ENCODE measurements around the gene RALGPS1. TPM values are rescaled to one million over a fixed set of nuclear protein-coding genes. Genes with fewer than 3 reads are reported as not detected.

Gene RALGPS1
- polyA plus RNA-seq, 3 donors: 0.60 to 4.6 (median 1.3) TPM

DNA sequence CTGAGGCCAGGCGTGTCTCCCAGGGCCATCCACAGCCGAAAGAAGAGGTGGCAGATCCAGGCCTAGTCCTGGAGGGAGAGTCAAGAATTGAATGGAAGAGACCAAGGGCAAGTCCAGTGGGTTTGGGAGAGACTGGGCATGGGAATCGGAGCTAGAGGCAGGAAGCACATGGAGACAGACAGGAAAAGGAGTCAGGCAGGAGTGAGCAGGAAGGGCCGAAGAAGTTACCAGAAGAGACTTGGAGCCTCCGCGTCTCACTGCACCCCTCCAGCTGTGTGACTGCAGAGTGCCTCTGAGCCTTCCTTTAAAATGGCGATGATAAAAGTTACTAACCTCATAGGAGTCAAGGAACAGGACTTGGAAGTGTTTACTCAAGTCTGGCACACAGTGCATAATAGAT is 272.2 kb downstream of the RALGPS1 start:
- no peak overlapping the region for H3K4me3 Mint-ChIP-seq
- H3K27me3 ChIP-seq (ENCODE audit: control insufficient read depth in 2 of 2, insufficient read depth in 2 of 2, low read length in 2 of 2): no peaks in the 10 kb centered on the region
- intact Hi-C loops (cut with micrococcal nuclease): no loop called here
- H3K27me3 Mint-ChIP-seq (ENCODE audit: low read depth in 3 of 3): peaks cover 5 to 14% (median 12%) of the 10 kb centered on the region in 3 donors
- H3K4me2 ChIP-seq (replicated peaks; ENCODE audit: extremely low read depth, low read length, poor library complexity, severe bottlenecking): no peak overlapping the region
- no peaks in the 10 kb centered on the region for H3K36me3 ChIP-seq (replicated peaks in 1 of 2; ENCODE audit: control insufficient read depth in 1 of 2, insufficient read depth in 2 of 2, low read length in 2 of 2)
- no peak overlapping the region for H3K27ac Mint-ChIP-seq
- no peaks in the 10 kb centered on the region for H4K20me1 ChIP-seq (ENCODE audit: insufficient read depth, low read length)
- H3K36me3 Mint-ChIP-seq: no peaks in the 10 kb centered on the region
- no peak overlapping the region for H2AFZ ChIP-seq (ENCODE audit: insufficient read depth, low read depth, low read length, poor library complexity, severe bottlenecking)
- peaks cover 0 to 2% (median 0%) of the 10 kb centered on the region in 7 donors for H3K9me3 Mint-ChIP-seq
- no peak overlapping the region for H3K27ac ChIP-seq (ENCODE audit: low read depth in 1 of 2, low read length in 2 of 2)
- no peaks in the 10 kb centered on the region for H3K9me3 ChIP-seq (replicated peaks in 1 of 2; ENCODE audit: control insufficient read depth in 1 of 2, insufficient read depth in 1 of 2, low read length in 2 of 2)
- no peak overlapping the region for H3K9ac ChIP-seq (ENCODE audit: insufficient read depth, low read length, poor library complexity, severe bottlenecking)
- H3K79me2 ChIP-seq (ENCODE audit: insufficient read depth, low read length): no peaks in the 10 kb centered on the region
- DNase-seq: no peak
- no peaks in the 10 kb centered on the region for H3K4me1 Mint-ChIP-seq
- TF ChIP-seq, protein P1, sequence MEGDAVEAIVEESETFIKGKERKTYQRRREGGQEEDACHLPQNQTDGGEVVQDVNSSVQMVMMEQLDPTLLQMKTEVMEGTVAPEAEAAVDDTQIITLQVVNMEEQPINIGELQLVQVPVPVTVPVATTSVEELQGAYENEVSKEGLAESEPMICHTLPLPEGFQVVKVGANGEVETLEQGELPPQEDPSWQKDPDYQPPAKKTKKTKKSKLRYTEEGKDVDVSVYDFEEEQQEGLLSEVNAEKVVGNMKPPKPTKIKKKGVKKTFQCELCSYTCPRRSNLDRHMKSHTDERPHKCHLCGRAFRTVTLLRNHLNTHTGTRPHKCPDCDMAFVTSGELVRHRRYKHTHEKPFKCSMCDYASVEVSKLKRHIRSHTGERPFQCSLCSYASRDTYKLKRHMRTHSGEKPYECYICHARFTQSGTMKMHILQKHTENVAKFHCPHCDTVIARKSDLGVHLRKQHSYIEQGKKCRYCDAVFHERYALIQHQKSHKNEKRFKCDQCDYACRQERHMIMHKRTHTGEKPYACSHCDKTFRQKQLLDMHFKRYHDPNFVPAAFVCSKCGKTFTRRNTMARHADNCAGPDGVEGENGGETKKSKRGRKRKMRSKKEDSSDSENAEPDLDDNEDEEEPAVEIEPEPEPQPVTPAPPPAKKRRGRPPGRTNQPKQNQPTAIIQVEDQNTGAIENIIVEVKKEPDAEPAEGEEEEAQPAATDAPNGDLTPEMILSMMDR (IDR thresholded peaks at IDR 0.05): no peak
- H3K4me3 ChIP-seq (replicated peaks in 1 of 3; ENCODE audit: low read depth in 2 of 3, low read length in 3 of 3): no peak overlapping the region
- H3K4me1 ChIP-seq (ENCODE audit: control insufficient read depth in 1 of 2, insufficient read depth in 2 of 2, low read length in 2 of 2): no peaks in the 10 kb centered on the region
- WGBS (ENCODE audit: insufficient coverage): 97% methylated on average over 5 of the region's 7 CpGs

DNA sequence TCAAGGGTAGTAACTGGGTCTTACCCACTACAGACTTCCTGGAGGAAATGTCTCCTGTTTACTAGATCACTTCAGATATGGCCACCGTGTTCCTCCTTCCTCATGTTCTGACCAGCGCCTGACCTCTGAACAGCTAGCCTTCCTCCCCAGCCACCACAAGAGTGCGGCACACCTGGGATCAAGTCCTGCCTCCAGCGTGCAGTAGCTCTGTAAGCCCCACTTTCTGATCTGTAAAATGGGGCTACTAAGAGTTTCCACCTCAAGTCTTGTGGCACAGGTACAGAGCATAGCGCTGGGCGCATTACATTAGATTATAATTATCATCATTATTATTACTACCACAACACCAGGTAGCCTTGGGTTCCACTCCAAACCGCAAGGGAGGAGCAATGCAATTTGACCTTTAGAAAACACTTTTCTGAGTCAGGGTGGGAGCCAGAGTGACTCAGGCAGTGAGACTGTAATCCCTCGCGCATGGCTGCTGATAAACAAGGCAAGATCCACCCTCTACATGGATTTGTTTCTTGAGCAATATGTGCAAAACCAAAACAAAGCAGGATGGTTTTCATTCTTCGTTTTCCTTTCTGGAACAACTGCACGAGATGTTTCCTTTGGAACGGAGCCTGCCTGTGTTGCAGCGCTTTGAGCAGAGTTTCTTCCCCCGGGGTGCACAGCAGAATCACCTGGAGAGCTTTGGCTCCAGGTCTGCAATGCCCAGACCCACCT is 272.8 kb downstream of the RALGPS1 start:
- Mint-ChIP-seq H3K4me1 (no peaks in the 10 kb centered on the region), H3K4me3 (no peak overlapping the region), H3K27me3 (ENCODE audit: low read depth in 3 of 3) (peaks cover 5 to 14% (median 14%) of the 10 kb centered on the region in 3 donors), H3K27ac (no peak overlapping the region), H3K9me3 (peaks cover 0 to under 1% (median 0%) of the 10 kb centered on the region in 7 donors), H3K36me3 (no peaks in the 10 kb centered on the region)
- no peak overlapping the region for H2AFZ ChIP-seq (ENCODE audit: insufficient read depth, low read depth, low read length, poor library complexity, severe bottlenecking)
- DNase-seq: no peak
- H3K27ac ChIP-seq (ENCODE audit: low read depth in 1 of 2, low read length in 2 of 2): no peak overlapping the region
- H3K9ac ChIP-seq (ENCODE audit: insufficient read depth, low read length, poor library complexity, severe bottlenecking): no peak overlapping the region
- no peaks in the 10 kb centered on the region for H4K20me1 ChIP-seq (ENCODE audit: insufficient read depth, low read length)
- H3K36me3 ChIP-seq (replicated peaks in 1 of 2; ENCODE audit: control insufficient read depth in 1 of 2, insufficient read depth in 2 of 2, low read length in 2 of 2): no peaks in the 10 kb centered on the region
- TF ChIP-seq, protein P1 (IDR thresholded peaks at IDR 0.05): no peak
- no peak overlapping the region for H3K4me2 ChIP-seq (replicated peaks; ENCODE audit: extremely low read depth, low read length, poor library complexity, severe bottlenecking)
- no peaks in the 10 kb centered on the region for H3K4me1 ChIP-seq (ENCODE audit: control insufficient read depth in 1 of 2, insufficient read depth in 2 of 2, low read length in 2 of 2)
- 81% methylated on average over 10 of the region's 14 CpGs for WGBS (ENCODE audit: insufficient coverage)
- H3K4me3 ChIP-seq (replicated peaks in 1 of 3; ENCODE audit: low read depth in 2 of 3, low read length in 3 of 3): no peak overlapping the region
- no peaks in the 10 kb centered on the region for H3K9me3 ChIP-seq (replicated peaks in 1 of 2; ENCODE audit: control insufficient read depth in 1 of 2, insufficient read depth in 1 of 2, low read length in 2 of 2)
- no peaks in the 10 kb centered on the region for H3K27me3 ChIP-seq (ENCODE audit: control insufficient read depth in 2 of 2, insufficient read depth in 2 of 2, low read length in 2 of 2)
- no peaks in the 10 kb centered on the region for H3K79me2 ChIP-seq (ENCODE audit: insufficient read depth, low read length)
- intact Hi-C loops (cut with micrococcal nuclease): no loop called here

Measured in CD14-positive monocyte (primary cell).